T-cell (primary cell): ENCODE measurements around the gene TRUB1. TPM values are rescaled to one million over a fixed set of nuclear protein-coding genes. Genes with fewer than 3 reads are reported as not detected.

Experiments used
- ATAC-seq, 4 experiments: fragments of 200-7000 bp in 3 of 4; fragments of 150-1000 bp in 1 of 4; cut with Tn5 transposase; replicated peaks in 1 of 4; 1 replicate in 3 of 4; 2 replicates in 1 of 4; pipeline ENCODE4 v1.10.0; 2021; ENCODE audit warnings: moderate library complexity in 3 of 4, mild to moderate bottlenecking in 2 of 4, moderate number of reproducible peaks in 1 of 4
- CTCF ChIA-PET, 2 donors: fragments of 300-600 bp; sonication (Branson Sonifier 250); formaldehyde crosslinking; loops; one replicate each; lab custom pipeline; 2022; ENCODE audit warnings: antibody characterized with exemption in 2 of 2; lab: Charles Lee
- POLR2A ChIA-PET, 2 donors: fragments of 300-600 bp; sonication (Branson Sonifier 250); formaldehyde crosslinking; loops; one replicate each; lab custom pipeline; 2022; ENCODE audit warnings: antibody characterized with exemption in 2 of 2; lab: Charles Lee
- DNase-seq, 35 experiments: peaks; one replicate each; pipeline versions ENCODE4 v3.0.0 to v3.0.0-alpha.2; 2013 to 2023
- H3K27ac ChIP-seq: one replicate; pipeline ENCODE4 v1.5.1; 2013; ENCODE audit warnings: low read length
- H3K27me3 ChIP-seq, 2 experiments: replicated peaks in 1 of 2; 1 replicate in 1 of 2; 2 replicates in 1 of 2; pipeline versions ENCODE4 v1.6.1 to v1.7.0; 2013; ENCODE audit warnings: low read length in 1 of 2, mixed read lengths in 1 of 2; ENCODE audit not compliant: control insufficient read depth in 2 of 2, insufficient read depth in 2 of 2; ENCODE audit errors: extremely low read depth in 1 of 2
- H3K36me3 ChIP-seq, 2 donors: 1 replicate in 1 of 2; 2 replicates in 1 of 2; pipeline versions ENCODE4 v1.6.1 to v1.7.0; 2013; ENCODE audit warnings: low read length in 1 of 2; ENCODE audit not compliant: control insufficient read depth in 2 of 2, insufficient read depth in 1 of 2; ENCODE audit errors: extremely low read depth in 1 of 2
- H3K4me1 ChIP-seq, 2 experiments: 1 replicate in 1 of 2; 2 replicates in 1 of 2; pipeline versions ENCODE4 v1.6.1 to v1.7.0; 2013; ENCODE audit warnings: low read length in 2 of 2, mixed read lengths in 1 of 2; ENCODE audit not compliant: insufficient read depth in 2 of 2, control insufficient read depth in 1 of 2; ENCODE audit errors: extremely low read depth in 1 of 2
- H3K4me3 ChIP-seq, 2 donors: 1 replicate in 1 of 2; 2 replicates in 1 of 2; pipeline versions ENCODE4 v1.5.1 to v1.7.0; 2013; ENCODE audit warnings: mild to moderate bottlenecking in 2 of 2, low read length in 1 of 2, moderate library complexity in 1 of 2; ENCODE audit not compliant: control insufficient read depth in 1 of 2; ENCODE audit errors: extremely low read depth in 1 of 2
- H3K9me3 ChIP-seq: 2 replicates; pipeline ENCODE4 v1.7.0; 2013
- H3K27ac Mint-ChIP-seq, 2 donors: one replicate each; pipeline ENCODE4 v1.8.0; 2020 to 2021; ENCODE audit warnings: mild to moderate bottlenecking in 2 of 2, mixed read lengths in 2 of 2
- H3K27me3 Mint-ChIP-seq, 2 donors: one replicate each; pipeline ENCODE4 v1.8.0; 2021 to 2022; ENCODE audit warnings: mixed read lengths in 2 of 2
- H3K36me3 Mint-ChIP-seq: one replicate; pipeline ENCODE4 v1.8.0; 2021; ENCODE audit warnings: mixed read lengths
- H3K4me1 Mint-ChIP-seq, 3 donors: one replicate each; pipeline ENCODE4 v1.8.0; 2020 to 2022; ENCODE audit warnings: mixed read lengths in 3 of 3, mild to moderate bottlenecking in 1 of 3
- H3K4me3 Mint-ChIP-seq, 3 donors: one replicate each; pipeline ENCODE4 v1.8.0; 2020 to 2022; ENCODE audit warnings: mild to moderate bottlenecking in 3 of 3, mixed read lengths in 3 of 3, moderate library complexity in 3 of 3
- H3K9me3 Mint-ChIP-seq, 3 donors: one replicate each; pipeline ENCODE4 v1.8.0; 2020 to 2022; ENCODE audit warnings: mixed read lengths in 3 of 3
- WGBS: methylation state at CpG from one replicate; pipeline ENCODE4 v1.1.5; 2013; ENCODE audit warnings: missing lambda C conversion rate; ENCODE audit not compliant: insufficient coverage; 5-methylcytosine and 5-hydroxymethylcytosine counted together
- total RNA-seq, 35 experiments: library from RNA in 6 of 35; stranded (reverse) in 6 of 35; fragments of 120-200 nt in 1 of 35; gene quantifications; one replicate each; pipeline versions ENCODE4 v1.2.1 to v1.2.4 and lab custom pipeline; 2013 to 2026

TRUB1 gene
- total RNA-seq, 5 donors from 2014 or later (not counting 1 experiment from before 2014, with no cell fraction given): 8.8 to 17.0 (median 11.0) TPM

GRCh38 chr10:114911801-114912469 lies 26.1 kb upstream of the TRUB1 start:
- POLR2A ChIA-PET: no interaction called here
- H3K27ac ChIP-seq: no peak overlapping the region
- CTCF ChIA-PET: no interaction called here

GRCh38 chr10:114912470-114912859 lies 25.5 kb upstream of the TRUB1 start:
- H3K36me3 ChIP-seq: no peaks in the 10 kb centered on the region
- POLR2A ChIA-PET: no interaction called here
- ATAC-seq: no peak
- no peaks in the 10 kb centered on the region for H3K27me3 ChIP-seq
- Mint-ChIP-seq H3K4me1 (peaks cover 0 to 2% (median 0%) of the 10 kb centered on the region in 3 donors), H3K27ac (no peak overlapping the region), H3K4me3 (no peak overlapping the region), H3K36me3 (no peaks in the 10 kb centered on the region), H3K9me3 (no peaks in the 10 kb centered on the region), H3K27me3 (peaks cover 3 to 5% of the 10 kb centered on the region in 2 donors)
- no peak overlapping the region for H3K4me3 ChIP-seq
- H3K27ac ChIP-seq: no peak overlapping the region
- DNase-seq: no peak
- H3K9me3 ChIP-seq: no peaks in the 10 kb centered on the region
- CTCF ChIA-PET: no interaction called here
- no peaks in the 10 kb centered on the region for H3K4me1 ChIP-seq
- WGBS: no CpG with 5 or more reads among the region's 2 CpGs

More at GRCh38 chr10:114911801-114912469, 26.1 kb upstream of the TRUB1 start:
- DNase-seq (no peak), ATAC-seq (no peak)
- Histone ChIP-seq H3K4me1 (no peaks in the 10 kb centered on the region), H3K9me3 (no peaks in the 10 kb centered on the region), H3K27me3 (no peaks in the 10 kb centered on the region), H3K36me3 (no peaks in the 10 kb centered on the region), H3K4me3 (no peak overlapping the region)
- Mint-ChIP-seq H3K27ac (no peak overlapping the region), H3K9me3 (no peaks in the 10 kb centered on the region), H3K36me3 (no peaks in the 10 kb centered on the region), H3K4me1 (peaks cover 0 to 2% (median 0%) of the 10 kb centered on the region in 3 donors), H3K4me3 (no peak overlapping the region), H3K27me3 (peaks cover under 1 to 3% of the 10 kb centered on the region in 2 donors)
- WGBS: 80% methylated on average over 2 of the region's 5 CpGs

- Histone ChIP-seq H3K9me3 (no peaks in the 10 kb centered on the region), H3K4me3 (no peak overlapping the region), H3K27me3 (no peaks in the 10 kb centered on the region), H3K36me3 (no peaks in the 10 kb centered on the region), H3K4me1 (no peaks in the 10 kb centered on the region), H3K27ac (no peak overlapping the region)
- H3K9me3 Mint-ChIP-seq: no peaks in the 10 kb centered on the region
- POLR2A ChIA-PET: no interaction called here
- ATAC-seq (no peak), DNase-seq (no peak)
- no peak overlapping the region for H3K27ac Mint-ChIP-seq
- no peaks in the 10 kb centered on the region for H3K36me3 Mint-ChIP-seq
- H3K4me3 Mint-ChIP-seq: no peak overlapping the region
- peaks cover 0 to 2% (median 0%) of the 10 kb centered on the region in 3 donors for H3K4me1 Mint-ChIP-seq
- WGBS: 60% methylated on average over 1 of the region's 3 CpGs
- peaks cover 0 to 9% of the 10 kb centered on the region in 2 donors for H3K27me3 Mint-ChIP-seq
- CTCF ChIA-PET: interaction anchor here (0.8 to 1.1 kb wide), 2 partner anchors 35 to 52 kb away, joined by 3 to 4 read pairs; no protein-coding TSS in a partner anchor
Measured at GRCh38 chr10:114914560-114914959, 23.4 kb upstream of the TRUB1 start.

- peaks cover 0 to 2% (median 0%) of the 10 kb centered on the region in 3 donors for H3K4me1 Mint-ChIP-seq
- no peak overlapping the region for H3K27ac Mint-ChIP-seq
- no CpG with 5 or more reads among the region's 2 CpGs for WGBS
- Histone ChIP-seq H3K4me3 (no peak overlapping the region), H3K36me3 (no peaks in the 10 kb centered on the region), H3K4me1 (no peaks in the 10 kb centered on the region), H3K27me3 (peaks cover 0 to 4% of the 10 kb centered on the region in 2 experiments), H3K9me3 (no peaks in the 10 kb centered on the region), H3K27ac (no peak overlapping the region)
- ChIA-PET POLR2A (no interaction called here), CTCF (interaction anchor here (0.8 to 1.1 kb wide), 2 partner anchors 36 to 53 kb away, joined by 3 to 4 read pairs; no protein-coding TSS in a partner anchor)
- ATAC-seq (no peak), DNase-seq (no peak)
- H3K36me3 Mint-ChIP-seq: no peaks in the 10 kb centered on the region
- H3K27me3 Mint-ChIP-seq: peaks cover 0 to 13% of the 10 kb centered on the region in 2 donors
- H3K9me3 Mint-ChIP-seq: no peaks in the 10 kb centered on the region
- H3K4me3 Mint-ChIP-seq: no peak overlapping the region
Measured at GRCh38 chr10:114915294-114915693, 22.7 kb upstream of the TRUB1 start.

- H3K4me3 Mint-ChIP-seq: no peak overlapping the region
- ChIA-PET POLR2A (no interaction called here), CTCF (no interaction called here)
Measured at GRCh38 chr10:114916653-114917052, 21.3 kb upstream of the TRUB1 start.

GRCh38 chr10:114917459-114917858 lies 20.5 kb upstream of the TRUB1 start:
- Histone ChIP-seq H3K36me3 (no peaks in the 10 kb centered on the region), H3K4me3 (no peak overlapping the region), H3K9me3 (no peaks in the 10 kb centered on the region), H3K27ac (no peak overlapping the region), H3K4me1 (no peaks in the 10 kb centered on the region), H3K27me3 (peaks cover 0 to 4% of the 10 kb centered on the region in 2 experiments)
- DNase-seq: no peak
- ChIA-PET CTCF (no interaction called here), POLR2A (no interaction called here)
- no peaks in the 10 kb centered on the region for H3K4me1 Mint-ChIP-seq
- H3K27me3 Mint-ChIP-seq: peaks cover 2 to 18% of the 10 kb centered on the region in 2 donors
- H3K27ac Mint-ChIP-seq: no peak overlapping the region
- no peak for ATAC-seq
- 100% methylated on average over 1 of the region's 1 CpG for WGBS
- H3K4me3 Mint-ChIP-seq: no peak overlapping the region
- no peaks in the 10 kb centered on the region for H3K9me3 Mint-ChIP-seq
- no peaks in the 10 kb centered on the region for H3K36me3 Mint-ChIP-seq

More at GRCh38 chr10:114916653-114917052, 21.3 kb upstream of the TRUB1 start:
- DNase-seq (no peak), ATAC-seq (no peak)
- H3K27me3 Mint-ChIP-seq: peaks cover 0 to 17% of the 10 kb centered on the region in 2 donors
- no peak overlapping the region for H3K27ac ChIP-seq
- H3K9me3 Mint-ChIP-seq: no peaks in the 10 kb centered on the region
- H3K27ac Mint-ChIP-seq: no peak overlapping the region
- no peaks in the 10 kb centered on the region for H3K4me1 ChIP-seq
- H3K36me3 Mint-ChIP-seq: no peaks in the 10 kb centered on the region
- H3K9me3 ChIP-seq: no peaks in the 10 kb centered on the region
- 91% methylated on average over 7 of the region's 10 CpGs for WGBS
- H3K4me3 ChIP-seq: no peak overlapping the region
- peaks cover 0 to 2% (median 0%) of the 10 kb centered on the region in 3 donors for H3K4me1 Mint-ChIP-seq
- no peaks in the 10 kb centered on the region for H3K36me3 ChIP-seq
- H3K27me3 ChIP-seq: peaks cover 0 to 4% of the 10 kb centered on the region in 2 experiments
